HAP-1 (cell line): ENCODE results near the gene FOLR3.

Source experiments
- DNase-seq, 2 experiments: peaks; one replicate each; pipeline ENCODE4 v3.0.0-alpha.2; 2016 to 2020; ENCODE audit warnings: low spot score in 2 of 2
- H3K27me3 ChIP-seq: fragments of 250-450 bp; sonication (Bioruptor Pico); 2 replicates; pipeline ENCODE4 v1.5.1; 2020; ENCODE audit warnings: low read depth, mild to moderate bottlenecking, moderate library complexity
- H3K36me3 ChIP-seq: fragments of 250-450 bp; sonication (Bioruptor Pico); replicated peaks from 2 replicates; pipeline ENCODE4 v1.5.1; 2020; ENCODE audit warnings: mild to moderate bottlenecking
- H3K4me1 ChIP-seq: fragments of 250-450 bp; sonication (Bioruptor Pico); 2 replicates; pipeline ENCODE4 v1.5.1; 2020; ENCODE audit warnings: mild to moderate bottlenecking
- H3K4me3 ChIP-seq: fragments of 250-450 bp; sonication (Bioruptor Pico); 2 replicates; pipeline ENCODE4 v1.5.1; 2020; ENCODE audit warnings: mild to moderate bottlenecking, moderate library complexity
- H3K9me3 ChIP-seq: fragments of 250-450 bp; sonication (Bioruptor Pico); 2 replicates; pipeline ENCODE4 v1.5.1; 2020; ENCODE audit warnings: mild to moderate bottlenecking, moderate library complexity
- in situ Hi-C: fragments of 300-500 bp; cut with MboI; formaldehyde crosslinking; loops from 3 replicates; pipeline ENCODE4 v1.14.3; 2020; ENCODE audit warnings: low sequenced_read_pairs, inconsistent platforms, mixed read lengths

The FOLR3 gene

DNA sequence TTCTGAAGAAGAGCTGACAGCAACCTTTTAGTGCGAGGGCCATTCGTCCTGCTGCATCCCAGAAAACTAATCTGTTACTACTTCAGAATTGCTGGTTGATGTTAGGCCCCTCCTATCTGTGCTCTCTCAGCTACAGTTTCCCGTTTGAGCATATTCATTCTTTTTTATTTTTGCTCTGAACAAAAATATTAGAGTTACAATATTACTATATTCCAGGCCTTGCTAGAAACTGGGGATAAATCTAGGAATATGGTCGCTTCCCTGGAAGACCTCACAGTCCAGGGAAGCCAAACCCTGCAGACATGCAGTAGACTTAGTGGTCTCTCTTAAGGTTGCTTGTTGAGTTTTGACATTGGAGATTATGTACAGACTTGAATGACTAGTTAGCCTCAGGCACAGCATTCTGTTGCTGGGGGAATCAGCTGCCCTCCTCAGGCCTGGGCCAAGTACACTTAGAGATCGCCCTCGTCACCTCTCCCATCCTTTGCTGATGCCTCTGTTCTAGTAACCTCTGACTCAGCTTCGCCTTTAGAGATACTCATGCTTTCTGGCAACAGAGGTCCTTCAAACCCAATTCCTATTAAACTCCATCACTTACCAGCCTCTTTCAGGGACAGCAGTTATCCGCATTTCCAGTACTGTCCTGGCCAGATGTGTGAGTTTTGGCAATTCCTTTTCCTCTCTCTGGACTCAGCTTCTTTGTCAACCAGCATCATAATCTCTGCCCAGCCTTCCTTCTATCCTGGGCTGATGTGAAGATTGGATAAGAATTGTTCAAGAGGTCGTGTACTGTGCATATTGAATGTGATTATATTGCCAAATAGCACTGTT, 22.3 kb upstream of the FOLR3 start:
- no peak for DNase-seq
- no peaks in the 10 kb centered on the region; the same call in 1 of the 2 replicates for H3K9me3 ChIP-seq
- peaks cover 10% of the 10 kb centered on the region for H3K4me1 ChIP-seq
- H3K27me3 ChIP-seq, result no peaks in the 10 kb centered on the region
- in situ Hi-C loops, result no loop called here
- H3K36me3 ChIP-seq, result peaks cover 10% of the 10 kb centered on the region; the same call in 1 of the 2 replicates
- peak overlapping the region; percentile 73 for H3K4me3 ChIP-seq

- H3K36me3 ChIP-seq, result peaks cover 9% of the 10 kb centered on the region; the same call in 1 of the 2 replicates
- no peaks in the 10 kb centered on the region for H3K27me3 ChIP-seq
- no peak for DNase-seq
- peaks cover 10% of the 10 kb centered on the region for H3K4me1 ChIP-seq
- H3K4me3 ChIP-seq, result no peak overlapping the region
- no peaks in the 10 kb centered on the region; the same call in 1 of the 2 replicates for H3K9me3 ChIP-seq
- in situ Hi-C loops, result no loop called here
Measured at GRCh38 chr11:72114570-72114969, 21.0 kb upstream of the FOLR3 start.

- Histone ChIP-seq H3K4me1 (peaks cover 10% of the 10 kb centered on the region), H3K4me3 (no peak overlapping the region), H3K36me3 (no peaks in the 10 kb centered on the region), H3K27me3 (no peaks in the 10 kb centered on the region), H3K9me3 (no peaks in the 10 kb centered on the region; the same call in 1 of the 2 replicates)
- in situ Hi-C loops, result no loop called here
- DNase-seq, result no peak
Measured at GRCh38 chr11:72116019-72116755, 19.3 kb upstream of the FOLR3 start.

GRCh38 chr11:72119198-72119597, 16.3 kb upstream of the FOLR3 start:
- Histone ChIP-seq H3K4me3 (no peak overlapping the region), H3K4me1 (no peaks in the 10 kb centered on the region), H3K36me3 (no peaks in the 10 kb centered on the region), H3K9me3 (no peaks in the 10 kb centered on the region), H3K27me3 (no peaks in the 10 kb centered on the region)
- DNase-seq, result no peak
- in situ Hi-C loops, result no loop called here

- H3K27me3 ChIP-seq, result no peaks in the 10 kb centered on the region
- no peak overlapping the region for H3K4me3 ChIP-seq
- no peaks in the 10 kb centered on the region for H3K4me1 ChIP-seq
- H3K36me3 ChIP-seq, result no peaks in the 10 kb centered on the region
- H3K9me3 ChIP-seq, result no peaks in the 10 kb centered on the region; the same call in 1 of the 2 replicates
- in situ Hi-C loops, result no loop called here
- DNase-seq, result no peak
Measured at GRCh38 chr11:72120930-72121329, 14.6 kb upstream of the FOLR3 start.

DNA sequence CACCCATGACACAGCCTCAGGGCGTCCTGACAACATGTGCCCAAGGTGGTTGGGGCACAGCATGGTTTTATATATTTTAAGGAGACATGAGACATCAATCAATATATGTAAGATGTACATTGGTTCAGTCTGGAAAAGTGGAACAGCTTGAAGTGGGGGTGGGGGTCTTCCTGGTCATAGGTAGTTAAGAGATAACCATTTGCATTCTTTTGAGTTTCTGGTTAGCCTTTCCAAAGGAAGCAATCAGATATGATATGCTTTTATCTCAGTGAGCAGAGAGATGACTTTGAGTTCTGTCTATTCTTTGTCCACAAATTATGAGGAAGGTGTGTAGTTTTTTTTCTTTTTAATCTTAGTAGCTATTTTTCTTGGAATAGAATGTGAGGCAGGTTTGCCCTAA, 12.9 kb upstream of the FOLR3 start:
- no peak for DNase-seq
- H3K4me3 ChIP-seq, result no peak overlapping the region

GRCh38 chr11:72123117-72123653, 12.3 kb upstream of the FOLR3 start:
- in situ Hi-C loops, result no loop called here
- Histone ChIP-seq H3K9me3 (peaks cover 4% of the 10 kb centered on the region), H3K36me3 (no peaks in the 10 kb centered on the region), H3K4me1 (no peaks in the 10 kb centered on the region), H3K27me3 (no peaks in the 10 kb centered on the region), H3K4me3 (no peak overlapping the region)
- DNase-seq, result no peak

More for the DNA sequence above, 12.9 kb upstream of the FOLR3 start:
- Histone ChIP-seq H3K9me3 (peaks cover 4% of the 10 kb centered on the region; the same call in 1 of the 2 replicates), H3K36me3 (no peaks in the 10 kb centered on the region), H3K27me3 (no peaks in the 10 kb centered on the region), H3K4me1 (no peaks in the 10 kb centered on the region)
- in situ Hi-C loops, result no loop called here

- no peak overlapping the region for H3K4me3 ChIP-seq
- in situ Hi-C loops, result no loop called here
- H3K9me3 ChIP-seq, result peaks cover 9% of the 10 kb centered on the region
- DNase-seq, result no peak
- H3K36me3 ChIP-seq, result no peaks in the 10 kb centered on the region
- no peaks in the 10 kb centered on the region for H3K27me3 ChIP-seq
- H3K4me1 ChIP-seq, result no peaks in the 10 kb centered on the region
Measured at GRCh38 chr11:72124046-72124445, 11.5 kb upstream of the FOLR3 start.

DNA sequence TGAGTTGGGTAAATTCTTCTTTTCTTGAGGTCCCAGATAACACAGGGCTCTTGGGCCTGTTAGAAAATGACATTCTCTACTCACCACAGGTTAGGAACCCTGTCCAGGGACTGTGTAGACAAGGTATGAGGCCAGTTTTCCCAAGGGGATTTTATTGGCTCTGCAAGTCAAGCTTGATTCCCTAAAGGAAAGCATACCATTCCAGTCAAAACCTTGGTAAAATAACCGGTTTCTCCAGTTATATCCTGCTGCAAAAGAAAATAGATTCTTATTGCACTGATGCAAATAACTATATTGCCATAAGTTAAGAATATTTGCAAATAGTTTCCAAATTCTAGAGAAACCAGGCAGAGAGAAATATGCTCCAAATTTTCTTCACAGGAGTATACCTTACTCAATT, 9.6 kb upstream of the FOLR3 start:
- Histone ChIP-seq H3K4me3 (no peak overlapping the region), H3K4me1 (no peaks in the 10 kb centered on the region), H3K9me3 (peaks cover 9% of the 10 kb centered on the region), H3K36me3 (no peaks in the 10 kb centered on the region), H3K27me3 (no peaks in the 10 kb centered on the region)
- in situ Hi-C loops, result no loop called here
- DNase-seq, result no peak

DNA sequence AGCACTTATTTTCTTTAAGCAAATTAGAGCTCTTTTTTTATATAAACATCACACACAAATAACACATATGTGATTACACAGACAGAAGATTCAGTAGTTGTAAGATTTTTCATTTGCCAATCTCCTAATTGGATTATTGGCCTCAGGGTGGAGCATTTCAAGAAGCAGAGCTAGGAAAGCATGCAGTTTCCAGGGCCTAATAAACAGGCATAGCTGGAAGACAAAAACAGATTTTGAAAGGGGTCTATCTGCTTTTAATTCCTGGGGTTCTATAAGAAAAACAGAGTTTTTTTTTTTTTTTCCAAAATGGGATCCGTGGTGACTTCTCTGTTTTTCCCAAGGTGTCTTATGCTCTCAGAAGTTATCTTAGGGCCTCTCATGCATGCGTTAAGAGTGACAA, 7.6 kb upstream of the FOLR3 start:
- Histone ChIP-seq H3K4me3 (no peak overlapping the region), H3K4me1 (no peaks in the 10 kb centered on the region), H3K9me3 (peaks cover 9% of the 10 kb centered on the region), H3K27me3 (no peaks in the 10 kb centered on the region), H3K36me3 (no peaks in the 10 kb centered on the region)
- no peak for DNase-seq
- in situ Hi-C loops, result no loop called here

GRCh38 chr11:72129381-72129780, 6.1 kb upstream of the FOLR3 start:
- H3K27me3 ChIP-seq, result no peaks in the 10 kb centered on the region
- in situ Hi-C loops, result no loop called here
- H3K4me3 ChIP-seq, result no peak overlapping the region
- DNase-seq, result no peak
- H3K36me3 ChIP-seq, result no peaks in the 10 kb centered on the region
- peaks cover 9% of the 10 kb centered on the region for H3K9me3 ChIP-seq
- H3K4me1 ChIP-seq, result no peaks in the 10 kb centered on the region

GRCh38 chr11:72132646-72133045, 2.9 kb upstream of the FOLR3 start:
- H3K4me1 ChIP-seq, result no peaks in the 10 kb centered on the region
- in situ Hi-C loops, result no loop called here
- H3K27me3 ChIP-seq, result no peaks in the 10 kb centered on the region
- no peak for DNase-seq
- no peak overlapping the region for H3K4me3 ChIP-seq
- peaks cover 6% of the 10 kb centered on the region; the same call in 1 of the 2 replicates for H3K9me3 ChIP-seq
- H3K36me3 ChIP-seq, result no peaks in the 10 kb centered on the region

- Histone ChIP-seq H3K9me3 (no peaks in the 10 kb centered on the region), H3K36me3 (no peaks in the 10 kb centered on the region), H3K4me1 (no peaks in the 10 kb centered on the region), H3K27me3 (no peaks in the 10 kb centered on the region), H3K4me3 (no peak overlapping the region)
- in situ Hi-C loops, result no loop called here
- DNase-seq, result no peak
Measured at GRCh38 chr11:72135891-72136683, 562 bp downstream of the FOLR3 start.
